Activated CD8-positive, alpha-beta memory T cell treated with anti-CD3 and anti-CD28 coated beads, Interleukin-2, amount 50 U/mL, for 1 hour (primary cell): ENCODE measurements around the gene CDK7.
"Not testable (repeated sequence)": the region's sequence is repeated elsewhere in the genome, so short reads cannot be mapped to it uniquely, and the experiment has no call there.

Source experiments
- DNase-seq: peaks from one replicate; pipeline ENCODE4 v3.0.0-alpha.2; 2020; ENCODE audit errors: extremely low read depth

CDK7 gene

DNA sequence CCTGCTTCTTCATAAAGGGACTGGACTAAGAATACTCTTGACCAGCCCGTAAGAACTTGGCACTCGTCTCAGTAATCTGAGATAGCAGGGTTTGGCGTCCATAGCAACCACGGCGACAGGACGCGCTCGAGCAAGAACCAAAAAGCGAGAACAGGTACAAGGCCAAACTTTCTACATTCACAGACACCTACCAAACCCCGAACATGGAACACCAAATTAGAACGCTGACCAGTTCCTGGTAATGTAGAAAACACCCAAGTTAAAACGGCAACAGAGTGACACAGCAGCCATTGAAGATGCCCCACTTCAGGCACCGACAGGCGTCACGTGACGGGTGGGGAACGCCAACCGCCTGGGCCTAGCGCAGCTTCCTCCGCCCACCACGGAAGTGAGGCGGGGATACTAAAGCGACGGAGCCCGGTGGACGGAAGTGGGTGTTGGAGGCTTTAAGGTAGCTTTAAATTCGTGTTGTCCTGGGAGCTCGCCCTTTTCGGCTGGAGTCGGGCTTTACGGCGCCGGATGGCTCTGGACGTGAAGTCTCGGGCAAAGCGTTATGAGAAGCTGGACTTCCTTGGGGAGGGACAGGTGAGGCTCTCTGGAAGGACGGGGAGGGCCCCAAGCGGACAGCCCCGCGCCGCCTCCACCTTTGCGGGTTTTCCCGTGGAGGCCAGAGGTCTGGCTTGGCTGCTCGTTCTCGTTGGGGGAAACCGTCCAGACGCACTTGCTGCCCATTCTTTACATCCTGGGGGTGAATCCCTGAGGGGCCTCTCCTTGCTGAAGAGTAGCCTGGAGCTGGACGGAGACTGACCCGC, at the start of gene CDK7:
Gene CDK7, plus strand, starts transcription at position 430 of the 812 bp plus-strand sequence. Its CDS starts 90 bp downstream, at position 520.
- DNase-seq: peak; percentile 65

DNA sequence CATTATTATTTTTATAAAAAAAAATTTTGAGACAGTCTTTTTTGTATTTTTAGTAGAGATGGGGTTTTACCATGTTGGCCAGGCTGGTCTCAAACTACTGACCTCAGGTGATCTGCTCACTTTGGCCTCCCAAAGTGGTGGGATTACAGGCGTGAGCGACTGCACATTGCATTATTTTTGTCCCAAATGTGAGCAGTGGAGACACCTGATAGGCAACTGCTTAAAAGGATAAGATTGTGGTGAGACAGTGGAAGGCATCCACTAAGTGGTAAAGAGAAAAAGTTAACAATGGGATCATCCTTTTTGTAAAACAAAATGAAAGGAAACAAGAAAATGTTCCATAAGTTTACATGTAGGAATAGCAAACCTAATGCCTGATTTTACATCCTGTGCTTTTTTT, 47.3 kb upstream of the CDK7 start:
- DNase-seq: no peak

DNA sequence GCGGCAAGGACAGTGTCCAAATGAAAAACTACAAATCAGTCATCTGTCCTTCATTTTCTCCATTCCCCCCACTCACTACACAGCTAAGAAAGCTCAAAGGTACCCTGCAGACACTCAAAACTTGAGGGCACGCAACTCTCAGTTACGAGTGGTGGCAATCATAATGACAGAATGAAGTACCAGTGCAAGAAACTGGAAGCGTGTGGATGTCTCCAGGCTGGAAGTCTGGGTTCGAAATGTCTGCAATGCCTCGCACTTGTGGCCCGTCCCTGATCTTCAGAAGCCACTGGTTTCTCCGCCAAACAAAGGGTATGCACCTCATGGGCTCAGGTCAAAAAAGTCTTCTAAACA, 45.9 kb upstream of the CDK7 start:
- DNase-seq: no peak

DNA sequence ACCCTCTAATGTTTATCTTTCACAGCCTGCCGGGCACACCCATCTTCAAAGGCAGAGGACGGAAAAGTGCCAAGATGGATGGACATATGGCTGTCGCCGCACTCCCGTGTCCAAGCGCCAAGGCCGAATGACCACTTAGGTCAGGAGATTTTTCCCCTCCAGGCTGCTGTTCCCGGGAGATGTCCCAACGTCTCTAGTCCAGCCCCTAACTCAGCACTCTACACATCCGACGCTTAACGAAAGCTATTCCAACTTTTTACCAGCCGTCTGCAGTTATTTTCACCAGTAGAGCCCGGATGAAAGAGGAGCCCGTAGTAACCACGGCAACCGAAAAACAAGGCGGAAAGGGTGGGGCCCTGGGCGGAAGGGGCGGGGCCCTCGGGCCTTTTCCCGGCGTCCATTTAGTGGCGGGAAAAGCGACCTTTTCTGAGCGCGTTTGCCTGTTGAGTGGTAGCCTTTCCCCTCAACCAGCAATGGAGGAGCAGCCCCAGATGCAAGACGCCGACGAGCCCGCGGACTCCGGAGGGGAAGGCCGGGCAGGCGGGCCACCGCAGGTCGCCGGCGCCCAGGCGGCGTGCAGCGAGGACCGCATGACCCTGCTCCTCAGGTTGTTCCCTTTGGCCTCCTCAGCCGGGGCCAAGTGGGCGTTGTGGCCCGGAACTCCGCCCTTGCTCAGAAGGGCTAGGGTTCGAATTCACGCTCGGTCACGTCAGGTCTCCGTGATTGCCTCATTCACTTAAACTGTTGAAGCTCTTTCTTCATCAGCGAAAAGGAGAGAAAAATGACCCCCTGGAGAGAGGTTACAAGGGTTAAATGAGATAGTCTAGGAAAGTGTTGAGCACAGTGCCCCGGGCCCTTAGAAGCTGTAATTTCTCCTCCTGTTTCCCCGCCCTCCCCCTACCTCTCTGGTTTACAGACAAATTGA, 45.3 kb upstream of the CDK7 start, which contains the start of gene CENPH:
Gene CENPH, plus strand, starts transcription at position 422 of the 925 bp plus-strand sequence. Its CDS starts 52 bp downstream, at position 474.
- DNase-seq: peak; percentile 63

DNA sequence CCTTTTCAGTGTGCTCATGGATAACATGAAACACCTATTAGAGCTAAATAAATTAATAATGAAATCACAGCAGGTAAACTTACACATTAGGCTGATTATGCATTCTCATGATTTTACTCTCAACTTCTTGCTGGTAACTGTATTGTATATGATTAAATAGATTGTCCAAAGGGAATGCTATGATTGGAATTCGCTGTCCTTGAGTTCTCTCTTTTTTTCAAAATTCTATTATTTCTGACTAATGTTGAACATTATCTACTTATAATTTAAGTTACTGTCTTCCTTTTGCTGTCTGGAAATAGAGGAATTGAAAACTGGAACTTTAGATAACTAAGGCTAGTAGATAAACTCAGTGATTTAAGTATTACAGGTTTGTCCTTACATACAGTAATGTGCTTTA, 32.2 kb upstream of the CDK7 start:
- no peak for DNase-seq

DNA sequence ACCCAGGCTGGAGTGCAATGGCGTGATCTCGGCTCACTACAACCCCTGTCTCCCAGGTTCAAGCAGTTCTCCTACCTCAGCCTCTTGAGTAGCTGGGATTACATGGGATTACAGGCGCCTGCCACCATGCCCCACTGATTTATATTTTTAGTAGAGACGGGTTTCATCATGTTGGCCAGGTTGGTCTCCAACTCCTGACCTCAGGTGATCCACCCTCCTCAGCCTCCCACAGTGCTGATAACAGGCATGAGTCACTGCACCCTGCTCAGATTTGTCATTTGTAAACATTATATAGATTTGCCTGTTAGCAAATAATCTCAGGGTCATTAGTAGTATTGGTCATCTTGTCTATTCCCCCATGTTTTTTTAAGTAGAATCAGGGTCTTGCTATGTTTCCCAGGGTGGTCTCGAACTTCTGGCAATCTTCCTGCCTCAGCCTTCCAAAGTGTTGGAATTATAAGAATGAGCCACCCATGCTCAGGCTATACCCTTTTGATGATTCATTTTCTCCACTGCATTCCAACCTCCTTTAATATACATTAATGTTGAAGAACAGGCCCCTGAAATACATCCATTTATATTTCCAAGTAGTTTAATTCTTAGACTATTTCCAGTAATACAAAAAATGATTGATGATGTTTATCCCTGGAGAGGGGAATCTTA, 28.0 kb upstream of the CDK7 start:
- DNase-seq: no peak

DNA sequence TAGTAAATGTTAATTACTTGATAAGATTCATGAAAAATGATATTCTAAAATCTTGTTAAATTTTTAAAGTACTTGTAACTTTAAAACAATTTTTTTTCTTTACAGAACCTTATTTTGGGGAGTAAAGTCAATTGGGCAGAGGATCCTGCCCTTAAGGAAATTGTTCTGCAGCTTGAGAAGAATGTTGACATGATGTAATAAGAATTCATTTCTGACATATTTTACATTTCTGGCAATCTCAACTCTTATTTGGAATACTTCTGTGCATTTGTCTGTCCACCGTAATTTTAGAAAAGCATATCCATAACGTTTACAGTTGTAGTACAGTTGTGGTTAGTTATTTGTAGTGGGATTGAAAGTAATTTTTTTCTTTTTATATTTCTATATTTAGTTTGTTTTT, 25.1 kb upstream of the CDK7 start:
- DNase-seq: no peak

DNA sequence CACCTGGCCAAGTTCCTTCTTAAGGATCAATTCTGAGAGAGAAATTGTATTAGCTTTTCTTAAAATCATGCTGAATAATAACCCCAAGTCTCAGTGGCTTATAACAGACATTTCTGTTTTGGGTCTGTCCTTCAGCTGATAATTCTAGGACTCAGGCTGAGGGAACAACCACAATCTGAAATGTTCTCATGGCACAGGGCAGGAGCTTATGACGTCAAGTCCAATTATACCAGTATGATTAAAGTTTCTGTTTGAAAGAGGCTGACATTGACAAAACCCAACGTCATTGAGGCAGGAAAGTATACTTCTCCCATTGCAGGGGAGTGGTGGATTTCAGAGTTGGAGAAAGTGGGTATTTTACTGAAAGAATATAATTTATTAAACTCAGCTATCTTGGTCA, 23.5 kb upstream of the CDK7 start:
- DNase-seq: no peak

DNA sequence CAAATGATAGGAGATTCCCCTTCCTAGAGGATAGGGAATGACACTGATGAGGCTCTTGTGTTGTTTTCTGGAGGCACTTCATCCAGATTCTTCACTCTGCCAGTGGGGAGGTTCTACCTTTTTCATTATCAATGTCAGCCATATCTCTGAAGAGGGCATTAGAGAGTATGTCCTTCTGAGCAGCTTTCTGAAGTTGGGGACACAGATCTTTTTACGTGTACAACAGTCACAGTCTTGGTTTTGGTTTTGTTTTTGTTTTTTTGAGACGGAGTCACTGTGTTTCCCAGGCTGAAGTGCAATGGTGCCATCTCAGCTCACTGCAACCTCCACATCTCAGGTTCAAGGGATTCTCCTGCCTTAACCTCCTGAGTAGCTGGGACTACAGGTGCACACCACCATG, 22.7 kb upstream of the CDK7 start:
- no peak for DNase-seq

DNA sequence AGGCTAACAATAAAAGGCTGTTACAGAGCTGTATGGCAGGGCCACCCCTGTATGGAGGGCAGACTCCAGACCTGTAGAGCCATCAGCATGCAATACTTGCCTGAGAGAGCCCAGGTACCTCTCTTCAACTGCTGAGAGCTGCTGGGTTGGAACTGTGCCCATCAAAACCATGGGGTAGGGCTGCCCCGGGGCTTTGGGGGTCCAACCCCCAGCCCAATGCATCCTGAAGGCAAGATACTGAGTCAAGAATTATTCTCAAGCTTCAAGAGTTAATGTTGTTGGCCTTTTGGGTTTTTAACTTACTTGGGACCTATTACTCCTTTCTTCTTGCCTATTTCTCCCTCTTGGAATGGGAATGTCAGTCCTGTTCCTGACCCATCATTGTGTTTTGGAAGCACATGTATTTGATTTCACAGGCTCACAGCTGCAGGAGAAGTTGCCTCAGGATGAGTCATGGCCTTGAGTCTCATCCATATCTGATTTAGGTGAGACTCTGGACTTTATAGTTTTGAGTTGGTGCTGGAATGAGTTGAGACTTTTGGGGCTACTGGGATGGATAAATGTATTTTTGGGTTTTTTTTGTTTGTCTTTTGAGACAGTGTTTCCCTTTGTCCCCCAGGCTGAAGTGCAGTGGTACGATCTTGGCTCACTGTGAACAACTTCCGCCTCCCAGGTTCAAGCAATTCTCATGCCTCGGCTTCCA, 21.0 kb upstream of the CDK7 start:
- DNase-seq: no peak

DNA sequence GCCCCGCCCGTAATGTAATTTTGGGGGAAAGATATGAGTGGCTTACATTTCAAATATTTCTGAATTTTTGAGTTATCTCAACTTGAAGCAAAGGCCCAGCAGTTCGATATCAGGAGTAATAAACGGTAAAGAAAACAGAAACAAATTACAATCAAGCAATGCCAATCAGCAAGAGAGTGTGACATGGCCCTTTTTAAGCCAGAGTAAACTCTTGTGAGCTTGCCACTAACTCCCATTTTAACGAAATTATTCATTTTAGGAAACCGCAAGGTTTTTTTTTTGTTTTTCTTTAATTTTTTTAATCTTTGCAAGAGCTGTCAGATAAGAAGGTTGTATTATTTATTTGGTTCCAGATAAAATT, 17.6 kb upstream of the CDK7 start:
- DNase-seq: no peak

DNA sequence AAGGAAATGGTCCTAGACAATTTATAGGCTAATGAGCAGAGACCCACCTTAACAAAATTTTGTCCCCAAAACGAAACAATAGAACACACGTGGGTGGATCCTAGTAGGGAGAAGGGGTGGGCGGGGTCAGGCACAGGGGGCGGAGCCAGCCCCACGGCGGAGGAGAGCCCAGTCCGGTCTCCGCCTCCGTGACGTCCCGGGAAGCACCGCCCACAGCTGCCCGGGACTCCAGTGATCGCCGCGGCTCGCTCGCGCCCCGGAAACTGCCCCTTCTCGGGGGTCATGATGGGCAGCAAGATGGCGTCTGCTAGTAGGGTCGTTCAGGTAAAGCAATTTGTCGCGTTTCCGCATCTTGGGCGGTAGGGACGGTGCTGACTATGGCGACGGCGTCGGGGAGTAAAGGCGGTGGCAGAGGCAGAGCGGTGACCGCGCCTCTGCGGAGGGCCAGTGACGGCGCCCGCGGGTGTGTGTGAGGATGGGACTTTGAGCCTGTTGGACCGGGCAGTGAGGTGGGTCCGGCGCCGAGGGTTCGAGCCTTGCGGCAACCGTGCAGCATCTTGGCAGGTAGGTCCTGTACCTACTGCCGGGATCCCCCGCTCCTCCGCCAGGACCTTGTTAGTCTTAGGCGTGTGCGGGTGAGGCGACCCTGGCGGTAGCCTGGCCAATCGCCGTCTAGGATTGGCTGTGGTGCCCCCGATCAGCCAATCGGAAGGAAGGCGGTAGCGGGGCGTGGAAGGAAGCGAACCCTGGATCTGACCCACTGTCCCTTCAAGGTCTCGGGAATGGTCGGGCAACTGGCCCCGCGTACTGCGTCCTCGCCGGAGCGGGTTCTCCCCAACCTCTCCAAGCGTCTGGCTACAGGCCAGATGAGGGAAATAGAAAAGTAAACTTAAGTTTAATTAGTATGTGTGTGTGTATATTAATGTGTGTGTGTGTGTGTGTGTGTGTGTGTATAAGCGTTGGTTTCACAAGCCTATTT, 16.8 kb upstream of the CDK7 start:
- peak; percentile 80 for DNase-seq

DNA sequence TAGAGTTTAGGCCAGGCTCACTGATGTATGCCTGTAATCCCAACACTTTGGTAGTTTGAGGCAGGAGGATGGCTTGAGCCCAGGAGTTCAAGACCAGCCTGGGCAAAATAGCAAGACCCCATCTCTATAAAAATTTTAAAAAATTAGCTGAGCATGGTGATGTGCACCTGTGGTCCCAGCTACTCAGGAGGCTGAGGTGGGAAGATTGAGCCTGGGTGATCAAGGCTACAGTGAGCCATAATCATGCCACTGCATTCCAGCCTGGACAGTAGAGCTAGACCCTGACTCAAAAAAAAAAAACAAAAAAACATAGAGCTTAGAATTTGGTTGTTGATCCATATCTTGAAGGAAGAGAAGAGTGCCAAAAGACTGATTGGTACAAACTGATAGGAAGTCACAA, 14.7 kb upstream of the CDK7 start:
- DNase-seq: no peak

DNA sequence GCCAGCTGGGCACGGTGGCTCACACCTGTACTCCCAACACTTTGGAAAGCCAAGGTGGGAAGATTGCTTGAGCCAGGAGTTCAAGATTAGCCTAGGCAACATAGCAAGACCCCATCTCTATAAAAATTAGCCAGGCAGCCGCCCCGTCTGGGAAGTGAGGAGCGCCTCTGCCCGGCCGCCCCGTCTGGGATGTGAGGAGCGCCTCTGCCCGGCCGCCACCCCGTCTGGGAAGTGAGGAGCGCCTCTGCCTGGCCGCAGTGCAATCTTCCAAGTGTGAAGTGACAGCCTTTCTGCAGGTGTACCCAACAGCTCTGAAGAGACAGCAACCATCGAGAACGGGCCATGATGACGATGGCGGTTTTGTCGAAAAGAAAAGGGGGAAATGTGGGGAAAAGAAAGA, 14.3 kb upstream of the CDK7 start:
- DNase-seq: not testable (repeated sequence)

DNA sequence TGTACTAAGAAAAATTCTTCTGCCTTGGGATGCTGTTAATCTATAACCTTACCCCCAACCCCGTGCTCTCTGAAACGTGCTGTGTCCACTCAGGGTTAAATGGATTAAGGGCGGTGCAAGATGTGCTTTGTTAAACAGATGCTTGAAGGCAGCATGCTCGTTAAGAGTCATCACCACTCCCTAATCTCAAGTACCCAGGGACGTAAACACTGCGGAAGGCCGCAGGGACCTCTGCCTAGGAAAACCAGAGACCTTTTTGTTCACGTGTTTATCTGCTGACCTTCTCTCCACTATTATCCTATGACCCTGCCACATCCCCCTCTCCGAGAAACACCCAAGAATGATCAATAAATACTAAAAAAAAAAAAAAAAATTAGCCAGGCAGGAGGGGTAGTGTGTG, 13.9 kb upstream of the CDK7 start:
- not testable (repeated sequence) for DNase-seq

DNA sequence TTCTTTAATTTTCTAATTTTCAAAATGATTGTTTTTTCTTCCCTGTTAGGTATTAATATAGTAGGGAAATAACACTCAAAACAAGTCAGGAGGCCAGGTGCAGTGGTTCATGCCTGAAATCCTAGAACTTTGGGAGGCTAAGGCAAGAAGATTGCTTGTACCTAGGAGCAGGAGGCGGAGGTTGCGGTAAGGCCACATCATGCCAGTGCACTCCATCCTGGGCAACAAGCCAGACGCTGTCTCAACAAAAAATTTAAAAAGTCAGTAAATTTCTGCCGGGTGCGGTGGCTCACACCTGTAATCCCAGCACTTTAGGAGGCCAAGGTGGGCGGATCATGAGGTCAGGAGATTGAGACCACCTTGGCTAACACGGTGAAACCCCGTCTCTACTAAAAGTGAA, 10.2 kb upstream of the CDK7 start:
- no peak for DNase-seq

DNA sequence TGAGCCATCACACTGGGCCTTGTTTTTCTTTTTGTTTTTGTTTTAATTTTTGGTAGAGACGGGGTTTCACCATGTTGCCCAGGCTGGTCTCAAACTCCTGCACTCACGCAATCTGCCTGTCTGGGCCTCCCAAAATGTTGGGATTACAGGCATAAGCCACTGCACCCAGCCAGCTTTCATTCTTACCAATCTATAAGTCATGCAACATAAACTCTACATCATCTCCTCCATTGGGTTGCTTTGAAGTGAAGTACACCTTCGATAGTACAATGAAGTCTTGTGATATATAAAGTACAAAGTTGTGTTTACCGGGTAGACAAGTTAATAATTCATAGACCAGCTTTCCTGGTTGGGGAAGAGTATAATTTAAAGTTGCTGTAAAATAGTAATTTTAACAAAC, 8.8 kb upstream of the CDK7 start:
- DNase-seq: no peak

DNA sequence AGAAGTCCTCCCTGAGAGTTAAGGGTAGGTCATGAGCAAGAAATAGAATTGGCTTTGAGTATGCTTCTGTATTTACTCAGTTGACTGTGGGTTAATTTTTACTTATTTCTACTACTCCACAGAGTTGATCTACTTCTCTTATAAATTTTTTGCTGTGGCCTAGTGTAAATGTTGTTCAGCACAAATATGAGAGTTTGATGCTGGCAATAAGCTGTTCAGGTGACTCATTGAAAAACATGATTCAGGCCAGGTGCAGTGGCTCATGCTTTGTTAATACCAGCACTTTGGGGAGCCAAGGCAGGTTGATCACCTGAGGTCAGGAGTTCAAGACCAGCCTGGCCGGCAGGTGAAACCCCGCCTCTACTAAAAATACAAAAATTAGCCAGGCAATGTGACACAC, 4.5 kb upstream of the CDK7 start:
- DNase-seq: no peak

DNA sequence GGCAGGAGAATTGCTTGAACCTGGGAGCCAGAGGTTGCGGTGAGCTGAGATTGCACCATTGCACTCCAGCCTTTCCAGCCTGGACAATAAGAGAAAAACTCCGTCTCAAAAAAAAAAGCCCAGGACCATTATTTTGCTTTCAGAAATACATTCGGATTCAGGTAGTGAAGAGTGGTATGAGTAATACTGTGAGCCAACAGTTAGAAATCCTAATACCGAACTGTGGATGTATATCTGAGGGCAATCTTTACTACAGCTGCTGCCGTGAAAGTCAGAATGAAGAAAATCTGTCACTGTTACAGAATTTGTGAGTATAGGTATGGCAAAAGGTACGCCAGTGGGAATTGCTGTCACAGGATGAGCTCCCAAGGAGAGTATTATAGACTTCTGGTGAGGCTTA, 3.4 kb upstream of the CDK7 start:
- DNase-seq: no peak

DNA sequence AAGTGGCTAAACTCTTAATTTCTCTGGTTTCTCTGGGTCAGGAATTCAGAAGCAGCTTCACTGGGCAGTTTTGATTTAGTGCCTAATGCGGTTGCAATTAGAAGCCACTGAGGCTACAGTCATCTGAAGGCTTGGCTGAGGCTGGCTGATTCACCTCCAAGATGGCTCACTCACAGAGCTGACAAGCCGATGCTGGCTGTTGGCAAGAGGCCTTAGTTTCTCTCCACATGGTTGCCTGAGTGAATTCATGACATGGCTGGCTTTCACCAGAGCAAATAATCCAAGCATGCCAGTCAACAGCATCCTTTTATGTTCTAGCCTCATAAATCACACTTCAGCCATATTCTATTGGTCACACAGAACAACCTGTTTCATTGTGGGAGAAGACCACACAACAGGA, 2.8 kb upstream of the CDK7 start:
- DNase-seq: no peak

DNA sequence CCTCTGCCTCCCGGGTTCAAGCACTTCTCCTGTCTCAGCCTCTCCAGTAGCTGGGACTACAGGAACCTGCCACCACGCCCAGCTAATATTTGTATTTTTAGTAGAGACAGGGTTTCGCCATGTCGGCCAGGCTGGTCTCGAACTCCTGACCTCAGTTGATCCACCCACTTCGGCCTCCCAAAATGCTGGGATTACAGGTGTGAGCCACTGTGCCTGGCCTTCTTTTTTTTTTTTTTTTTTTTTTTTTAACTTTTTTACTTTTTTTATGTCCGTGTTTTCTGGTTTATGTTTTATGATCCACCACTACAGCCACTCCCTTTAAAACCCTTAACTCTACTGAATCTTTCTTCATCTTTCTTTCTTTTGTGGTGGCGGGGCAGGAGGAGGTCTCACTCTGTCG, 2.0 kb downstream of the CDK7 start:
- DNase-seq: not testable (repeated sequence)
